ENCODE data around the gene MT1B.
"Not testable (repeated sequence)": the region's sequence is repeated elsewhere in the genome, so short reads cannot be mapped to it uniquely, and the experiment has no call there.

GRCh38 chr16:56621665-56622445 is 29.8 kb upstream of the MT1B start:
- not testable (repeated sequence) for TF ChIP-seq CTCF, EP300 (IDR thresholded peaks at IDR 0.05)
